T-helper 22 cell (primary cell): ENCODE results near the gene PLXNA3.
"Not testable (repeated sequence)": the region's sequence is repeated elsewhere in the genome, so short reads cannot be mapped to it uniquely, and the experiment has no call there.

Experiments used
- DNase-seq: peaks from one replicate; pipeline ENCODE4 v3.0.0-alpha.2; 2020; ENCODE audit warnings: low read depth

Gene PLXNA3

GRCh38 chrX:154501423-154501822 is 43.3 kb downstream of the PLXNA3 start:
- not testable (repeated sequence) for DNase-seq

GRCh38 chrX:154502098-154502497 is 44.0 kb downstream of the PLXNA3 start:
- DNase-seq: no peak

- DNase-seq: no peak
Observed at GRCh38 chrX:154502989-154503388, 44.9 kb downstream of the PLXNA3 start.

- DNase-seq: no peak
Observed at GRCh38 chrX:154505734-154506133, 47.7 kb downstream of the PLXNA3 start.

- DNase-seq: no peak
Observed at GRCh38 chrX:154506483-154507332, 48.6 kb downstream of the PLXNA3 start.

GRCh38 chrX:154507673-154508383 is 49.7 kb downstream of the PLXNA3 start:
- DNase-seq: no peak

- no peak for DNase-seq
Observed at GRCh38 chrX:154508384-154508745, 50.3 kb downstream of the PLXNA3 start.

GRCh38 chrX:154509455-154509854 is 51.4 kb downstream of the PLXNA3 start:
- no peak for DNase-seq

GRCh38 chrX:154511761-154512160 is 53.7 kb downstream of the PLXNA3 start:
- no peak for DNase-seq

- no peak for DNase-seq
Observed at GRCh38 chrX:154512879-154513553, 54.9 kb downstream of the PLXNA3 start.

- no peak for DNase-seq
Observed at GRCh38 chrX:154513716-154514115, 55.6 kb downstream of the PLXNA3 start.

GRCh38 chrX:154515090-154515965 is 57.2 kb downstream of the PLXNA3 start:
- no peak for DNase-seq

GRCh38 chrX:154515966-154516655 is 58.0 kb downstream of the PLXNA3 start, which contains the start of gene FAM3A:
Gene FAM3A (minus strand): TSS chrX:154516232. CDS start chrX:154515772, 460 bp downstream.
- peak; percentile 84 for DNase-seq

- DNase-seq: no peak
Observed at GRCh38 chrX:154516656-154517100, 58.6 kb downstream of the PLXNA3 start.

- no peak for DNase-seq
Observed at GRCh38 chrX:154517101-154517781, 59.2 kb downstream of the PLXNA3 start.

GRCh38 chrX:154519389-154519788 is 61.3 kb downstream of the PLXNA3 start:
- no peak for DNase-seq

- no peak for DNase-seq
Observed at GRCh38 chrX:154525606-154526490, 67.8 kb downstream of the PLXNA3 start.

- peak; percentile 21 for DNase-seq
Observed at GRCh38 chrX:154526901-154527675, 69.0 kb downstream of the PLXNA3 start.
